HG03159 (cell line): Measurements from ENCODE around the gene ZFYVE27.

ENCODE experiments used
- ATAC-seq: cut with Tn5 transposase; IDR thresholded peaks from one replicate; pipeline ENCODE4 v1.9.1; 2021; ENCODE audit warnings: mild to moderate bottlenecking, moderate library complexity; ENCODE audit not compliant: unreplicated experiment

ZFYVE27 gene

GRCh38 chr10:97766996-97767924 lies 30.3 kb downstream of the ZFYVE27 start:
- ATAC-seq, result no peak

GRCh38 chr10:97768322-97769315 lies 31.7 kb downstream of the ZFYVE27 start:
- ATAC-seq, result no peak

GRCh38 chr10:97770255-97770654 lies 33.3 kb downstream of the ZFYVE27 start:
- no peak for ATAC-seq

GRCh38 chr10:97771055-97771891 lies 34.3 kb downstream of the ZFYVE27 start:
- ATAC-seq, result no peak

- ATAC-seq, result no peak
Observed at GRCh38 chr10:97771913-97772823, 35.2 kb downstream of the ZFYVE27 start, which contains the start of gene SFRP5. SFRP5 (minus strand) TSS chr10:97771999; CDS start chr10:97771833, 166 bp downstream.

- no peak for ATAC-seq
Observed at GRCh38 chr10:97773096-97773495, 36.2 kb downstream of the ZFYVE27 start.

GRCh38 chr10:97774811-97775294 lies 37.9 kb downstream of the ZFYVE27 start:
- no peak for ATAC-seq

GRCh38 chr10:97777143-97777542 lies 40.2 kb downstream of the ZFYVE27 start:
- ATAC-seq, result no peak

GRCh38 chr10:97778452-97779302 lies 41.7 kb downstream of the ZFYVE27 start:
- no peak for ATAC-seq

GRCh38 chr10:97779492-97779891 lies 42.6 kb downstream of the ZFYVE27 start:
- ATAC-seq, result no peak

GRCh38 chr10:97779975-97780374 lies 43.0 kb downstream of the ZFYVE27 start:
- no peak for ATAC-seq

GRCh38 chr10:97780841-97781617 lies 44.1 kb downstream of the ZFYVE27 start:
- no peak for ATAC-seq

GRCh38 chr10:97781618-97782331 lies 44.8 kb downstream of the ZFYVE27 start:
- ATAC-seq, result no peak

GRCh38 chr10:97782455-97783228 lies 45.7 kb downstream of the ZFYVE27 start:
- no peak for ATAC-seq

- no peak for ATAC-seq
Observed at GRCh38 chr10:97784200-97784810, 47.4 kb downstream of the ZFYVE27 start.

GRCh38 chr10:97785231-97785630 lies 48.3 kb downstream of the ZFYVE27 start:
- no peak for ATAC-seq
